Suprapubic skin (tissue), 4 donors: ENCODE measurements around the gene TMCC1. TPM values are rescaled to one million over a fixed set of nuclear protein-coding genes. Genes with fewer than 3 reads are reported as not detected.
"Not testable (repeated sequence)": the region's sequence is repeated elsewhere in the genome, so short reads cannot be mapped to it uniquely, and the experiment has no call there.

Source experiments
- DNase-seq, 2 donors: peaks; one replicate each; pipeline ENCODE4 v3.0.0-alpha.2; 2019; ENCODE audit warnings: low spot score in 2 of 2
- H3K27ac ChIP-seq: fragments of 200-600 bp; sonication (generic); one replicate; pipeline ENCODE4 v1.5.1; 2019
- H3K27me3 ChIP-seq: fragments of 200-600 bp; sonication (generic); one replicate; pipeline ENCODE4 v1.5.1; 2019
- H3K36me3 ChIP-seq: fragments of 200-600 bp; sonication (generic); one replicate; pipeline ENCODE4 v1.5.1; 2019
- H3K4me1 ChIP-seq: fragments of 200-600 bp; sonication (generic); one replicate; pipeline ENCODE4 v1.5.1; 2019
- H3K4me3 ChIP-seq: fragments of 200-600 bp; sonication (generic); one replicate; pipeline ENCODE4 v1.5.1; 2019; ENCODE audit warnings: mild to moderate bottlenecking
- H3K9me3 ChIP-seq: fragments of 200-600 bp; sonication (generic); one replicate; pipeline ENCODE4 v1.5.1; 2019
- EP300 ChIP-seq: sonication (generic); formaldehyde crosslinking; IDR thresholded peaks from one replicate; pipeline ENCODE4 v1.6.1; 2017; ENCODE audit warnings: antibody characterized with exemption
- POLR2A ChIP-seq, 2 donors: fragments of 450-650 bp; IDR thresholded peaks; one replicate each; pipeline ENCODE4 v1.6.1; 2017; ENCODE audit warnings: antibody characterized with exemption in 2 of 2, mild to moderate bottlenecking in 2 of 2, moderate library complexity in 2 of 2
- POLR2AphosphoS5 ChIP-seq, 3 donors: sonication (generic); formaldehyde crosslinking; IDR thresholded peaks; one replicate each; pipeline ENCODE4 v1.6.1; 2017; ENCODE audit warnings: antibody characterized with exemption in 3 of 3
- WGBS: methylation state at CpG from one replicate; pipeline ENCODE4 v1.1.5; 2018; 5-methylcytosine and 5-hydroxymethylcytosine counted together
- total RNA-seq, 4 donors: library from RNA; depleted of rRNA; stranded (reverse); fragments of >200 nt; gene quantifications; one replicate each; pipeline ENCODE4 v1.1.0, GENCODE V29; 2016
- TF ChIP-seq, protein P1 (sequence below), 2 donors: fragments of 200-600 bp in 1 of 2; fragments of 450-650 bp in 1 of 2; sonication (generic) in 1 of 2; IDR thresholded peaks; one replicate each; pipeline ENCODE4 v1.5.1; 2016 to 2019; ENCODE audit warnings: antibody characterized with exemption in 2 of 2, mild to moderate bottlenecking in 1 of 2, moderate library complexity in 1 of 2

TMCC1 gene
- total RNA-seq, 4 donors from 2014 or later: 14.6 to 26.4 (median 22.4) TPM

DNA sequence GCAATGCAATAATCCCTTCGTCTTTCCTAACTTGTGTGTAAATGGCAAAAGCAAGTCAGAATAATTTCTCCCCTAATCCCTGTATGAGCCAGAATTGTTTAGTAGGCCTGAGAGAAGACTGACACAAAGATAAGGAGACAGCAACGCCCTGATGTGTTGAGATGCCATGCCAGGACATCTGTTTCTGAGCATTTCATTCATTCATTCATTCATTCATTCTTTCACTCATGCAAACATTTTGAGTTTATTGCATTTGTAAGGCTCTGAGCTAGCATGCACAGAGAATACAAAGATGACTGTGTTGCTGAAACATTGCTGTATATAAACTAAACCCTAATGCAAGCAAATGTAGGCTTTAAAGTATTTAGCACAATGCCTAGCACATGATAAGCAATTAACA lies 127.4 kb downstream of the TMCC1 start:
- DNase-seq: no peak
- no peak for TF ChIP-seq EP300
- no peak for TF ChIP-seq POLR2AphosphoS5 (IDR thresholded peaks at IDR 0.05)
- TF ChIP-seq, protein P1, sequence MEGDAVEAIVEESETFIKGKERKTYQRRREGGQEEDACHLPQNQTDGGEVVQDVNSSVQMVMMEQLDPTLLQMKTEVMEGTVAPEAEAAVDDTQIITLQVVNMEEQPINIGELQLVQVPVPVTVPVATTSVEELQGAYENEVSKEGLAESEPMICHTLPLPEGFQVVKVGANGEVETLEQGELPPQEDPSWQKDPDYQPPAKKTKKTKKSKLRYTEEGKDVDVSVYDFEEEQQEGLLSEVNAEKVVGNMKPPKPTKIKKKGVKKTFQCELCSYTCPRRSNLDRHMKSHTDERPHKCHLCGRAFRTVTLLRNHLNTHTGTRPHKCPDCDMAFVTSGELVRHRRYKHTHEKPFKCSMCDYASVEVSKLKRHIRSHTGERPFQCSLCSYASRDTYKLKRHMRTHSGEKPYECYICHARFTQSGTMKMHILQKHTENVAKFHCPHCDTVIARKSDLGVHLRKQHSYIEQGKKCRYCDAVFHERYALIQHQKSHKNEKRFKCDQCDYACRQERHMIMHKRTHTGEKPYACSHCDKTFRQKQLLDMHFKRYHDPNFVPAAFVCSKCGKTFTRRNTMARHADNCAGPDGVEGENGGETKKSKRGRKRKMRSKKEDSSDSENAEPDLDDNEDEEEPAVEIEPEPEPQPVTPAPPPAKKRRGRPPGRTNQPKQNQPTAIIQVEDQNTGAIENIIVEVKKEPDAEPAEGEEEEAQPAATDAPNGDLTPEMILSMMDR (IDR thresholded peaks at IDR 0.05): no peak
- no peak for TF ChIP-seq POLR2A (IDR thresholded peaks at IDR 0.05)
- Histone ChIP-seq H3K36me3 (no peaks in the 10 kb centered on the region), H3K27me3 (no peaks in the 10 kb centered on the region), H3K27ac (no peak overlapping the region), H3K4me3 (no peak overlapping the region), H3K4me1 (no peaks in the 10 kb centered on the region), H3K9me3 (no peaks in the 10 kb centered on the region)
- WGBS: 69% methylated on average over 2 of the region's 2 CpGs

DNA sequence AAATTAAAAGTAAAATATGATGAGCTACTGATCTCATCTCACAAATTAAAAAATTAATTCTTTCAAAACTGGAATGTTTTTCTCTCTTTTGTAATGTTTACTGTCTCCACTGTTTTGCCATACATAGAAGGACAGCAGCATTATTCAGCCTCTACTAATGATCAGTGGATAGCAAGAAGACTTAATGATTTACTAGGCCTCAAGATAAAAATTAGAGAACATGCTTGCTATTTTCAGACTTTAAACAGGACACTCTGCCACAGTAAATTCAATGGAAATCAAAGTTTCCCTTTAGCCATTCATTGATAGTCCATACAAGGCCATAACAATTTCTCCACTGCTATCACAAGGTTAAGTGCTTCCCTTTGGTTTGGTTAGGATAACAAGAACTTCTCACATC lies 129.4 kb downstream of the TMCC1 start:
- Histone ChIP-seq H3K36me3 (no peaks in the 10 kb centered on the region), H3K4me3 (no peak overlapping the region), H3K9me3 (no peaks in the 10 kb centered on the region), H3K4me1 (no peaks in the 10 kb centered on the region), H3K27ac (no peak overlapping the region), H3K27me3 (no peaks in the 10 kb centered on the region)
- DNase-seq: no peak
- TF ChIP-seq POLR2AphosphoS5 (IDR thresholded peaks at IDR 0.05): no peak
- TF ChIP-seq EP300: no peak
- TF ChIP-seq POLR2A (IDR thresholded peaks at IDR 0.05): no peak
- TF ChIP-seq, protein P1 (IDR thresholded peaks at IDR 0.05): no peak

DNA sequence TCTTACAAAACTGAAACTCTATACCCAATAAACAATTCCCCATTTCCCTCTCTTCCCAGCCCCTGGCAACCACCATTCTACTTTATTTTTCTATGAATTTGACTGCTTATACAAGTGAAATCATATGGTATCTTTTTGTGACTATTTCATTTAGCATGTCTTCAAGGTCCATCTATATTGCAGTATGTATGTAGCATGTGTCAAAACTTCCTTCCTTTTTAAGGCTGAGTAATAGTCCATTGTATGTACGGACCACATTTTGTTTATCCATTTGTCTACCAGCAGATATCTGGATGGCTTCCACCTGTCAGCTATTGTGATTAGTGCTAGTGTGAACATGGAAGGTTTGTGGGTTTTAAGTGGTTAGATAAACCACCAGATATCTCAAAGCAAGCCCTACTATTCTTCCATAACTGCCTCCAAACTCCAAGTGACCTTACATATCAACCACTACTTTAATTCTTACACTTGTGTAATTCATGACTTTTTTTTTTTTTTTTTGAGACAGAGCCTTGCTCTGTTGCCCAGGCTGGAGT lies 134.7 kb downstream of the TMCC1 start:
- H3K9me3 ChIP-seq: no peaks in the 10 kb centered on the region
- TF ChIP-seq POLR2AphosphoS5 (IDR thresholded peaks at IDR 0.05) (no peak), POLR2A (IDR thresholded peaks at IDR 0.05) (no peak), EP300 (no peak)
- TF ChIP-seq, protein P1 (IDR thresholded peaks at IDR 0.05): no peak
- H3K27me3 ChIP-seq: no peaks in the 10 kb centered on the region
- no peak overlapping the region for H3K27ac ChIP-seq
- WGBS: 74% methylated on average over 1 of the region's 1 CpG
- no peak for DNase-seq
- H3K36me3 ChIP-seq: no peaks in the 10 kb centered on the region
- no peaks in the 10 kb centered on the region for H3K4me1 ChIP-seq
- no peak overlapping the region for H3K4me3 ChIP-seq

DNA sequence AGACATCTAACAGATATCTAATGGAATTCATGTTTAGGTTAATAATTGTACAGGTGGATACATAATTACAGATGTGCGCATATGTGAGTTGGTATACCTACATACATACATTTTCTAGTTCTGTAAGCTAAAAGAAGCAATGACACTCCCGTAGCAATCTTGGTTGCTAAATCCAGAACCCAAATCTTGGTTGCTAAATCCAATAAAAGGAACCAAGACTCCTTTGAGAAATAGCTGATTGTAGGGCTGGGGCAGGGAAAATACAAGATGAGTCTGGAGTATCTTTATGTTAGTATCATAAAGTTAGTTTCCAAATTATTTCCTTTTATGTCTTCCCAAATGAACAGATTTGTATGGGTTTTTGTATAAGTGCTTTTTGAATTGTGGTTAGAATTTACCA lies 135.2 kb downstream of the TMCC1 start:
- TF ChIP-seq, protein P1 (IDR thresholded peaks at IDR 0.05): no peak
- no peak for TF ChIP-seq EP300
- no peak for TF ChIP-seq POLR2A (IDR thresholded peaks at IDR 0.05)
- TF ChIP-seq POLR2AphosphoS5 (IDR thresholded peaks at IDR 0.05): no peak
- Histone ChIP-seq H3K9me3 (no peaks in the 10 kb centered on the region), H3K4me1 (no peaks in the 10 kb centered on the region), H3K36me3 (no peaks in the 10 kb centered on the region), H3K27me3 (no peaks in the 10 kb centered on the region), H3K4me3 (no peak overlapping the region), H3K27ac (no peak overlapping the region)
- no peak for DNase-seq
- 94% methylated on average over 2 of the region's 2 CpGs for WGBS

DNA sequence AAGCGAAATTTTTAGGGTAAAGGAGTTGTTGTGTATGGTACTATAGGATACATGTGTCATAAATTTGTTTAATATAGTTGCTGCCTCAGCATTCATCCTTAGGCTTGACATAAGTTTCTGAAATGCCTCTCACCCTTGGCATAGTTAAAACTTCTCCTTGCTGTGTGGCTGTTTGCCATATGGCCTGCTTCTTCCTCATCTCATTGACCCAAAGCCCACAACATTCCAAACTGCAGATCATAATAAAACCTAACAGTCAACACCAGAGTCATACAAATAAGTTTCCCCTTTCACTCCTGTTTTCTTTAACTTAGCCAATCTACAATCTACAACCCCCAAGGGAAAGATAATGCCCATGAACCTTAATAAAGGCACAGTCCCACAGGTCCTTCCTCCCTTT lies 136.6 kb downstream of the TMCC1 start:
- TF ChIP-seq EP300 (no peak), POLR2A (IDR thresholded peaks at IDR 0.05) (no peak), POLR2AphosphoS5 (IDR thresholded peaks at IDR 0.05) (no peak)
- TF ChIP-seq, protein P1 (IDR thresholded peaks at IDR 0.05): no peak
- 100% methylated on average over 1 of the region's 1 CpG for WGBS

DNA sequence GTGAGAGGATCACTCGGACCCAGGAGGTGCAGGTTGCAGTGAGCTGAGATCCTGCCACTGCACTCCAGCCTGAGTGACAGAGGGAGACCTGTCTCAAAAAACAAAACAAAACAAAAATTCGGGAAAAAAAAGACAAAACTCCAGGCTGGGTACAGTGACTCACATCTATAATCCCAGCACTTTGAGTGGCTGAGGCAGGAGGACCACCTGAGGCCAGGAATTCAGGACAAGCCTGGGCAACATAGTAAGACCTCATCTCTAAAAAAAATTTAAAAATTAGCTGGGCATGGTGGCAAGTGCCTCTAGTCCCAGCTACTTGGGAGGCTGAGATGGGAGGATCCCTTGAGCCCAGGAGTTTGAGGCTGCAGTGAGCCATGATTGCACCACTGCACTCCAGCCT lies 142.4 kb downstream of the TMCC1 start:
- H3K4me3 ChIP-seq, DNase-seq, H3K27ac ChIP-seq, H3K36me3 ChIP-seq, H3K9me3 ChIP-seq, H3K27me3 ChIP-seq, H3K4me1 ChIP-seq: not testable (repeated sequence)
- WGBS: 83% methylated on average over 2 of the region's 2 CpGs

More for the DNA sequence above, 136.6 kb downstream of the TMCC1 start:
- H3K27me3 ChIP-seq: no peaks in the 10 kb centered on the region
- no peaks in the 10 kb centered on the region for H3K36me3 ChIP-seq
- no peak overlapping the region for H3K27ac ChIP-seq
- no peaks in the 10 kb centered on the region for H3K4me1 ChIP-seq
- no peaks in the 10 kb centered on the region for H3K9me3 ChIP-seq
- no peak for DNase-seq
- no peak overlapping the region for H3K4me3 ChIP-seq
